CD4-positive, alpha-beta T cell treated with Interleukin-17A for 4 hours (primary cell): ENCODE data around the gene DCLRE1B.
A peak's percentile ranks its signal among the peaks of the same experiment; 100 is the strongest.
"Not testable (repeated sequence)": the region's sequence is repeated elsewhere in the genome, so short reads cannot be mapped to it uniquely, and the experiment has no call there.

Experiments
- DNase-seq: peaks from one replicate; pipeline ENCODE4 v3.0.0-alpha.2; 2020; ENCODE audit warnings: mixed read lengths

The DCLRE1B gene

DNA sequence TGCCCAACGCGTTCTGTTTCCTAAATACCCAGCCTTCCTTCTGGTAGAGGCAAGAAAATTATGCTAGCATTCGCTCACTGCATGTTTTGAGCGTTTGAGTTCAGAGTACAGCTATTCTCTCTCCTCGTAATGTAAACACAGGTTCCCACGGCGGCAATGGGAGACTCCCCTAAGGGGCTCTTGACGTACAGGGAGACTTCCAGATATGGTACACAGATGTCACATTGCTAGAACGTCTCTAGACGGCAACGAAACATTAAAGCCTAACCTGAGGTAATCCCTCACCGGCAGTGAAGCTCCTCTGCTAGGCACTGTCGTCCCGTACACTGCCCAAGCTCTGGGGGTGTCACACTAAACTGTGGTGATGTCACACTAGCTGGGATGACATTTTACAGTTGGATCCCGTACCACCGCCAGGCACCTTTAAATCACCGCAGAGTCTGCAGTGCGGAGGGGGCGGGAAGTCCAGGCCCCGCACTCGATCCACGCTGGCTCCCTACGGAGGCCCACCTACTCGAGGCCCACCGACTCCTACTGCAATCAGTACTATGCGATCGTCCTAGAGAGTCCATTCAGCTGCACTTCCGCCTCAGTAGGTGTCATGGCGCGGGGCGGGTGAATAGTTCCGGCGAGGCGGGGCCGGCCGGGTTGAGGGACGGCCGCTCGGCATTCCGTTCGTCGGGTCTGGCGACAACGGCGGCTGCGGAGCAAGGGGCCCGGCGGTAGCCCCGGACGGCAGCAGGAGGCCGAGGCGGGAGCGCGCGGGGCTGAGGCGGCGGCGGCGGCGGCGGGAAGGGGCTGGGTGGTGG, 24.0 kb downstream of the DCLRE1B start, which contains the start of gene HIPK1:
Gene HIPK1 (plus strand): TSS at position 384 of the 809 bp plus-strand sequence.
- DNase-seq, result peak; percentile 94

DNA sequence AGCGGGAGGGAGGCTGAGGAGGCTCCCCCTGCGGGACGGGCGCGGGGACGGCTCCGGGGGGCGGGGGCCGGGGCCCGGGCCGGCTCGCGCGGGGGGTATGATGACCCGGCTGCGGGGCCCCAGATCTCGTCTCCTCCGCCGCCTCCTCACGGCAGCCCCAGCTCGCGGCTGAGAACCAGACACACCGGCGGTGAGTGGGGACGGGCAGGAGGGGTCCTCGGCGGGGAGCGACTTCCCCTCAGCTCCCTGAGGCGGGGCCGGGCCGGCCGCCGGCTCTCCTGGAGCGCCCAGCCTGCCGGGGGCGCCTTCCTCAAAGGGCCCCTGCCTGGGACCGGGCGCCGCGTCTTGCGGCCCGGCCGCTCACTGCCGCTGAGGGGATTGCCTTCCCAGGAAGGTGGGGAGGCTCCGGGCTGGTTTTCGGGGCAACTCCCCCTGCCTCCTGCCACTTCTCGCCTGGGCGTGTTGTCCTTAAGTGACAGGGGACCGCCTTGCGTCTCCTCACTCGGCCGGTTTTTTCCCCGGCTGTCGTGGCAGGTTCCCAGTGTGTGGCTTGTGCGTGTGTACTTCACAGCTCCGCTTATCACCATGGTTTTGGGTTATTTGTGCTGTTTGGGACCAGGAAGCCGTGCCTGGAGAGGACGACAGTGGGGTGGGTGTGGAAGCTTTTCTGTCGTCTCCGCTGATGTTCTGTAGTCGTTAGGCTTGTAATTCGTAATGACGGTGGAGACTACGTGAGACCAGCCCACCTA, 24.8 kb downstream of the DCLRE1B start:
- peak; percentile 54 for DNase-seq

DNA sequence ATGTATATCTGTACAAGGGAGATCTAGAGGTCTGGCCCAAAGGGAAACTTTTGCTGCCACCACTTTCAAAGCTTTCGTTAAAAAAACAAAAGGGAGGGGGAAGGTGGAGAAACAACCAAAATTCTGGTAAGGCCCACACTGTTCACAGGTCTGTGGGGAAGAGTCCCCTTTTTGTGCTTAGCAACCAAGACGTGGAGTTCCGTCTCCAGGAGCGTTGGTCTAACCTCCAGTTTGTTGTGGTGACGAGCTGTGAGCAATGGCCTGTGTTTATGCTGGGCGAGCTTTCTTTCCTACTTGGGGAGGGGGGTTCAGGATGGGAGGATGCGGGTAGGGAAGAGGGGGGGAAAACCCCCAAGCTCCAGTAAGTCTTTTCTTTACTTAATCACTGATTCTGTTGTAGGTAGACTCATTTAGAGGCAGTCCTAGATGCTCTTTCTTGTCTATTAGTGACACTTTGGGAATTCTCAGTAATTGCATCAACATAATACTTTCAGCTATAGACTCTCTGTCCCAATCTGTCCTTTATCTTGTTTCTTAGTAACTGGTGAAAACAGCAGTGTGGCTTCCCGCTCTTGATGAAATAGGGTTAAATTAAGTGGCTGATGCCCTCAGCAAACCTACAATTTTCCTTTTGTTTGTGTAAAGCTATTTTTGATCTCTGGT, 25.5 kb downstream of the DCLRE1B start:
- peak; percentile 64 for DNase-seq

DNA sequence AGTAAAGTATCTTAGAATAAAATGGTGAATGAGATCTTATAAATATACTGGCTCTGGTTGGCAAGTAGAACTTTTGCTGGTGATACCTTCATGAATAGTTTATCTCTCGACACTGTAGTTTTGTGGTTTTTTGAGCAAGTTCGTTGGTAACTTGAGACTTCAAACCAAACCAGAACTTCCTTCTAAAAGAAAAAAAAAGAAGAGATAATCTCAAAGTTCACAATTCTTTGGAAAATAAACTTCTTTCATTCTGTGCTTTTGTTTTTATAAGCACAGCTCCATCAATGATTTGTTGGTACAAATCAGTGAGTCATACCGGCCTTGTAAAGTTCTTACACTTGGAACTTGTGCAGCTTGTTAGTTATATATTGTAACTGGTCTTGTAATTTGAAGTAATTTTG, 26.3 kb downstream of the DCLRE1B start:
- DNase-seq, result no peak

DNA sequence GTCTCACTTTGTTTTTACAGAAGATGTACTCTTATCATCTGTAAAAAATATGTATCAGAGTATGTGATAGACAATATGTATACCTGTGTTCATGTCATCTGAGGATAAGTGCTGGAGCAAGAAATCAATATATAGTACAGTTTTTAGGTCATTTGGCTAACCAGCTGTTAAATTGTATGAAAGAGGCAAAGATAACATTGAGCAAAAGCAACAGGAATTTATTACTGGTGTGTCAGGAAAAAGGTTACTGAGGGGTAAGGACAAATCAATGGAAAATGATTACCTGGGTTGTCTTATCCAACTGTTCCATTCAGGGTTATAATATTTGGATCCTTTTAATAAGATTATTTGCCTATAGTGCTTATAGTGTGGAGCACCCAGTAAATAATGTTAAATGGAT, 28.9 kb downstream of the DCLRE1B start:
- DNase-seq, result no peak

DNA sequence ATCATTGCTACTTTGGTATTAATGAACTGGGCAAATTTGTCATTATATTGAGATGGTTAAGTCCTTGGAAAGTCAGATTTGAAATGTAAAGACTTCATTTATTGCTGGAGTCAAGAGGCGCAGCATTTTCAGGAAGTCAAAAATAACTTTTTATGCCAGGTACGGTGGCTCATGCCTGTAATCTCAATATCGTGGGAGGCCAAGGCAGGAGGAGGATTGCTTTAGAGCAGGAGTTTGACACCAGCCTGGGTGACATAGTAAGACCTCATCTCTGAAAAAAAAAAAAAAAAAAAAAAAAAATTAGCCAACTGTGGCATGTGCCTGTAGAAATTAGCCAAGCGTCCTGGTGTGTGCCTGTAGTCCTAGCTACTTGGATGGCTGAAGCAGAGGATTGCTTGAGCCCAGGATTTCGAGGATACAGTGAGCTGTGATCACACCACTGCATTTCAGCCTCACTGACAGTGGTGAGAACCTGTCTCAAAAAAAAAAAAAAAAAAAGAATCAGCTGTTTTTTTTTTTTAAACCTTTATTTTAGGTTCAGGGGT, 29.5 kb downstream of the DCLRE1B start:
- DNase-seq, result no peak

DNA sequence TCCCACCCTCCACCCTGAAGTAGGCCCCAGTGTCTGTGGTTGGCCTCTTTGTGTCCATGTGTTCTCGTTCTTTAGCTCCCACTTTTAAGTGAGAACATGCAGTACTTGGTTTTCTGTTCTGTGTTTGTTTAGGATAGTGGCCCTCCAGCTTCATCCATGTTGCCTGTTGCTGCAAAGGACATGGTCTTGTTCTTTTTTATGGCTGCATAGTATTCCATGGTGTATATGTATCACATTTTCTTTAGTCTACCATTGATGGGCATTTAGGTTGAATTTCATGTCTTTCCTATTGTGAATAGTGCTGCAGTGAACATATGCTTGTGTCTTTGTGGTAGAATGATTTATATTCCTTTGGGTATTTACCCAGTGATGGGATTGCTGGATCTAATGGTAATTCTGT, 30.1 kb downstream of the DCLRE1B start:
- no peak for DNase-seq

DNA sequence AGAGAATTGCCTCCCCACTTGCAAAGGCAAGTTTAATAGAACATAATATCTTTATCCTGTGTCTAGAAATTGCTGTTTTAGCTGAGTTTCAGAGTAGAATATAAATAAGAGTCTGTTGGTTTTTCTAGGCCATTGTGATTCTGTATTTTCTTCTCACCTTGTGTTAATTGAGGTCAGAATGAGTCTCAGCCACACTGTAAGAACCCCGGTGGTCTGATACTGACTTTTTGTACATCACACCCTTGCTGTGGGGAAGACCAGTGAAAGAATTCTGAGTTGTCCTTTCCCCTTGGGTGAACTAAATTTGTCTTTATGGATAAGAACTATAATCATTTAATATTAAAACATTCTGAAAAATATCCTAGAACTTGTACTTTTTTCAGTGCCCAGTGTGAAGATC, 30.8 kb downstream of the DCLRE1B start:
- no peak for DNase-seq

DNA sequence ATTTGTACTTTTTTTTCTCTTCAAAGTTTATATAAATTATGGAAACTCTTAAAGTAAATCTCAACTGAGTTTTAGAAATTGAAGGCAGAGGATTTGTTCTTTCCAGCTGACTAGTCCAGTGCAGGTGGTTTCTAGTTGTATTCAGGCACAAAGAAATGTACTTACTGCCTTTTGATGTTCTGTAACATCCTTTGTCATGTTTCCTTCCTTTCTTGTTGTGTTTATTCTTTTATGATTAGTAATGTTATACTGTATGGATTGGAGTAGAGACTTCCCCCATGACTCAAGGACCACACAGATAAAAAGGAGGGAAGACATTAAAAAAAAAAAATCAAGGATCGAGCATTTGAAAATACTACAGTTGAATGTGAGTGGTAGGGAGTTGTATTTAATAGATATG, 32.0 kb downstream of the DCLRE1B start:
- no peak for DNase-seq

DNA sequence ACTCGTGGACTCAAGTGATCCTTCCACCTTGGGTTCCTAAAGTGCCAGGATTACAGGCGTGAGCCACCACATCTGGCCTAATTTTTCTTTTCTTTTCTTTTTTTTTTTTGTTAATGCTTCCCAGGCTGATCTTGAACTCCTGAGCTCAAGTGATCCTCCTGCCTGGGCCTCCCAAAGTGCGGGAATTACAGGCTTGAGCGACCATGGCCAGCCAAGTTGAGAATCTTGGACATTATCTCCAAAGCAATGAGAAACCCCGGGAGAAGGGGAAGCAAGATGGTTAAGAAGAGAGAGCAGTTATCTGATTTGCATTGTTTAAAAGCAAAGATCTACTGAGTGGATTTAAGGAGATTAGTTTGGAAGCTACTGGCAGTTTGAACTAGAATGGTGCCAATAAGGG, 33.1 kb downstream of the DCLRE1B start:
- DNase-seq, result no peak

DNA sequence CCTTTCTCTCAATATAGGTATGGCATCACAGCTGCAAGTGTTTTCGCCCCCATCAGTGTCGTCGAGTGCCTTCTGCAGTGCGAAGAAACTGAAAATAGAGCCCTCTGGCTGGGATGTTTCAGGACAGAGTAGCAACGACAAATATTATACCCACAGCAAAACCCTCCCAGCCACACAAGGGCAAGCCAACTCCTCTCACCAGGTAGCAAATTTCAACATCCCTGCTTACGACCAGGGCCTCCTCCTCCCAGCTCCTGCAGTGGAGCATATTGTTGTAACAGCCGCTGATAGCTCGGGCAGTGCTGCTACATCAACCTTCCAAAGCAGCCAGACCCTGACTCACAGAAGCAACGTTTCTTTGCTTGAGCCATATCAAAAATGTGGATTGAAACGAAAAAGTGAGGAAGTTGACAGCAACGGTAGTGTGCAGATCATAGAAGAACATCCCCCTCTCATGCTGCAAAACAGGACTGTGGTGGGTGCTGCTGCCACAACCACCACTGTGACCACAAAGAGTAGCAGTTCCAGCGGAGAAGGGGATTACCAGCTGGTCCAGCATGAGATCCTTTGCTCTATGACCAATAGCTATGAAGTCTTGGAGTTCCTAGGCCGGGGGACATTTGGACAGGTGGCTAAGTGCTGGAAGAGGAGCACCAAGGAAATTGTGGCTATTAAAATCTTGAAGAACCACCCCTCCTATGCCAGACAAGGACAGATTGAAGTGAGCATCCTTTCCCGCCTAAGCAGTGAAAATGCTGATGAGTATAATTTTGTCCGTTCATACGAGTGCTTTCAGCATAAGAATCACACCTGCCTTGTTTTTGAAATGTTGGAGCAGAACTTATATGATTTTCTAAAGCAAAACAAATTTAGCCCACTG, 35.5 kb downstream of the DCLRE1B start:
- peak; percentile 29 for DNase-seq

DNA sequence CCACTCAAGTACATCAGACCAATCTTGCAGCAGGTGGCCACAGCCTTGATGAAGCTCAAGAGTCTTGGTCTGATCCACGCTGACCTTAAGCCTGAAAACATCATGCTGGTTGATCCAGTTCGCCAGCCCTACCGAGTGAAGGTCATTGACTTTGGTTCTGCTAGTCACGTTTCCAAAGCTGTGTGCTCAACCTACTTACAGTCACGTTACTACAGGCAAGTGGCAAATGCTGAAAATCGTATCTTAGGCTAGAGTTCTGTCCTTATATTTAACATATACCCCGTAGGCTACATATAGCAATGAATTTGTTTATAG, 36.1 kb downstream of the DCLRE1B start:
- no peak for DNase-seq

DNA sequence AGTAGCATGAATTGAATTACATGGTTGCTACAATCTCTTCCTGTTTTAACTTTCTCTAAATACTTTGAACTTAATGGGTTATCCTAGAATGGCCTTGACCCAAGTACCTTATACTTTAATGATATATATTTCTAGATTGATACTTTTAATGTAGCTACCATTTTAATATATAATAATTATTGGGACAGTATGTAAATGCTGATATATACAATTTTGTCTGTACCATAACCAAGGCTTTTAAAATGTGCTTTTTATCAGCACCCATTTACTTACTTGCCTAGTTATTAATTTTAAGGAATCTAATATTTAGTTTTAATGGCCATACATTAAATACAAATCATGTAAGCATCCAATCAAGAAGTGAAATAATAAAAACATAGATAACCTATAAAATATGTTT, 37.4 kb downstream of the DCLRE1B start:
- DNase-seq, result no peak

DNA sequence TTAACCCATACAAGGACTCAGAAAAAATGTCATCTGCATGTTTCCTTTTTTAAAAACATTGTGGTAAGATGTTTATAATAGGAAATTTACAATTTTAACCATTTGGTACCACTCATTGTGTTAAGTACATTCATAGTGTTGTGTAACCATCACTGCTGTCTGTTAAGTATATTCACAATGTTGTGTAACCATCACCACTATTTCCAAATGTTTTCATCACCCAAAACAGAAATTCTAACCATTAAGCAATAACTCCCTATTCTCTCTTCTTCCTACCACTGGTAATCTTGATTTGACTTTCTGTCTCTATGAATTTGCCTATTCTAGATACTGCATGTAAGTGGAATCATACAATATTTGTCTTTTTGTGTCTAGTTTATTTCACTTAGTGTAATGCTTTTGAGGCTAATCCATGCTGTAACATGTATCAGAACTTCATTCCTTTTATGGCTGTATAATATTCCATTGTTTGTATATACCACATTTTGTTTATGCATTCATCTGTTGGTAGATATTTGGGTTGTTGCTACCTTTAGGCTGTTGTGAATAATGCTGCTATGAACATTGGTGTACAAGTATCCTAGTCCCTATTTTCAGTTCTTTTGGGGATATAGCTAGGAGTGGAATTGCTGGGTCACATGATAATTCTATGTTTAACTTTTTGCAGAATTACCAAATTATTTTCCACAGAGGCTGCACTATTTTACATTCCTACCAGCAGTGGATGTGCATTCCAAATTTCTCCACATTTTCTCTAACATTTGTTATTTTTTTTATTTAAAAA, 38.1 kb downstream of the DCLRE1B start:
- DNase-seq, result no peak

DNA sequence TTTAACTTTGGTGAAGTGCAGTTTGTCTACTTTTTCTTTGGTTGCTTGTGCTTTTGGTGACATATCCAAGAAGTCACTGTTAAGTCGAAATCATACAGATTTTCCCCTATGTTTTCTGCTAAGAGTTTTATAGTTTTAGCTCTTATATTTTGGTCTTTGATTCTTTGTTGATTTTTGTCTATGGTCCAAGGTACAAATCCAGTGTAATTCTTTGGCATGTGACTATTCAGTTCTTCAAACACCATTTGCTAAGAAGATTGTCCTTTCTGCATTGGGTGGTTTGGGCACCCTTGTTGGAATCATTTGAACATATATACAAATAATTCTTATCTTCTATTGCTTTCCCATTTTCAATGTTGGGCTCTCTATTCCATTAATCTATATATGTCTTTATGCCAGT, 40.2 kb downstream of the DCLRE1B start:
- DNase-seq, result no peak

DNA sequence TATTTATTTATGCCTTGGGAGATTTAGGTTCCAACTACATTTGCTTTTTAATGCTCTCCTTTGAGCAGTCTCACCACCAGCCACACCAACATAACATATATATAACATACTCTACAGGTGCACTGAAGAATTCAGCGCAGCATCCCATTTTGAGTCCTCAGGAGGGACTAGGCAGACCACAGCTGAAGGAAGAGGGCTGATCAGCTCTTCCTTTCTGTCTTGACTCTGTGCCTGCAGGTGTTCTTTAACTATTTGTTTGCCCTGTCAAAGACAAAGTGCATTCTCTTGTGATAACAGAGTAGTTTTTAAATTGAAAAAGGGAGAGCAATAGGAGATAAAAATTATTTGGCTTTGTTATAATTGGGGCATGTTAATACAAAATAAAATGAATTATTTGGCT, 41.0 kb downstream of the DCLRE1B start:
- peak; percentile 33 for DNase-seq

DNA sequence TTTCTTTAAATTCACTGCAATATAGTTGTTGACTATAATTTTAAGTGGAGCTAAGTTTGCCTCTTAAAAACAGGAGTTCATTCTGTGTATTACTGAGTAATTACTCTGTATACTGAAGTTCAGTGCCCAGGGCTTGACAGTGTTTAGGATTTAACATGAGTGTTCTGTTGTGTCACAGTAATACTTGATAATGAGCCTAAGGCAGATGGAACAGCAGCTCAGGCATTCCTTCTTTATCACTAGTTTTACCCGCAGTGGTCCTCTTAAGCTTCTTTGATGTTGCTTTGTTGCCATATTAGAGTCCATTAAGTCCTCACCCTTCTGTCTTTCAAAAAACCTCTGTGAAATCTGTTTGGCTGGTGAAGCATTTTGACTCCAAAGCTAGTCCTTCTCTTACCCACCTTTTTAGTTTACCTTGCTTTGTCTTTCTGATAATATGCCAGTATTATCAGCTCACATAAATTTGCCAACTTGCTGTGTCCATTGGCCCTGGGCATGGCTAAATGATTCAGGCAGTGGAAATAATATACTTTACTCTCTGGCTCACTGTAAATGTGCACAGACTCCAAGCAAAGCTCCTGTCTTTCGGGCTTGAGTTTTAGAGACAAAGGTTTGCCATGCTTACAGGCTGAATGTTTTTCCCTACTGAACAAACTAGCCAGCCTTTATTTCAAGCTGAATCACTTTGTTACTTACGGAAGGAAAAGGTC, 41.7 kb downstream of the DCLRE1B start:
- DNase-seq, result no peak

DNA sequence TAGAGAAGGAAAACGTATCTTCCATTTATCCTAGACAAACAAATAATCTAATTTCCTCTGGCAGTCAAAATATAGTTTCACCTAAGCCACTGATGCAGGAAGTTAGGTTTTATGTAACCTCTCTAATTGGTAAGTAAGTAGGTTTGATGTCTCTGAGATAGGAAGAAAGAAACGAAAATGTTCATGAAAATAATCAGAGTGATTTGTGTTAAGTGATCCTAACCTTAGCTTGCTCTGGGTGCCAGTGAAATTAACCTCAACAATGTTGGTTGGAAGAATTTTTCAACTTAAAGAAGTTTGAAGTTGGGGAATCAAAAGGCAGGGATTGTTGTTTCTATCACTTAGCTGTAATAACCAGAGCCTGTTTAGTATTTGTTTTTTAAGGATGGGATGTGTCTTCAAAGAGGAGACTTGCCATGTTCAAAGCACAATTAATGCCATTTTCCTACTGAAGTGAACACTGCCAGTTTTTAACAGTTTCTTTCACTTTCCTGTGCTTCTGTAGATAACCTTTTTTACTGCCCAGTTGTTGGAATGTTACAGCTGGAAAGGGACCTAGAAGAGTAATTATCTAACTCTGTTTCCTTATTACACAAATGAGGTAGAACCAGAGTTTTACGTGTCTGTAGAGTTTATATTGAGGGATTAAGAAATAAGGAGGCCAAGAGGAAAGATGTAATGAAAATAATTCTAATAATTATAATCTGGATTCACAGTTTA, 42.4 kb downstream of the DCLRE1B start:
- no peak for DNase-seq

DNA sequence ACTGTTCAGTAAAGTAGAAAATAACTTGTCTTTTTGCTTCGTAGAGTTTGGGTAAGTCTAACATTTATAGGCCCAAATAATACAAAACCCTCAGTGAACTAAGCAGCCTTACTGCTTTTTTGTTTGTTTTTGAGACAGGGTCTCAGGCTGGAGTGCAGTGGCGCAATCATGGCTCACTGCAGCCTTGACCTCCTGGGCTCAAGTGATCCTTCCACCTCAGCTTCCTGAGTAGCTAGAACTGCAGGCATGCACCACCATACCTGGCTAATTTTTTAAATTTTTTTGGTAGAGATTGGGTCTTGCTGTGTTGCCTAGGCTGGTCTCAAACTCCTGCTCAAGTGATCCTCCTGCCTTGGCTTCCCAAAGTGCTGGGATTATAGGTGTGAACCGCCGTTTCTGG, 43.0 kb downstream of the DCLRE1B start:
- not testable (repeated sequence) for DNase-seq

DNA sequence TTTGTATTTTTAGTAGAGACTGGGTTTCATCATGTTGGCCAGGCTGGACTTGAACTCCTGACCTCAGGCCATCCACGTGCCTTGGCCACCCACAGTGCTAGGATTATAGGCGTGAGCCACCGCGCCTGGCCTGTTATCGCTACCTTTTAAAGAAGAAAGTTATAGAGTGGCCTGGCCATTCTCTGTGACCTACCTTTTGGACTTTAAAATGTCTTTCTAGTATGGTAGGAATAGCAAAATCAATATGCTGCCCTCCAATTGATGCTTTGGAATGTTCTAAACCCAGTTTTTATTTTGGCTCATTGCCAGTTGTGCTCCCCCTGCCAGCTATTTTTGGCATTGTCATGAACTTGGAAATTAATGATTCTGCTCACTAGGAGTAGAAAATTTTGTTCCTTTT, 43.9 kb downstream of the DCLRE1B start:
- no peak for DNase-seq
